ENCODE results near the gene ARHGAP25. TPM values are rescaled to one million over a fixed set of nuclear protein-coding genes. Genes with fewer than 3 reads are reported as not detected.

ARHGAP25 gene
- total RNA-seq, 1 donor from 2014 or later = 2.5 TPM

DNA sequence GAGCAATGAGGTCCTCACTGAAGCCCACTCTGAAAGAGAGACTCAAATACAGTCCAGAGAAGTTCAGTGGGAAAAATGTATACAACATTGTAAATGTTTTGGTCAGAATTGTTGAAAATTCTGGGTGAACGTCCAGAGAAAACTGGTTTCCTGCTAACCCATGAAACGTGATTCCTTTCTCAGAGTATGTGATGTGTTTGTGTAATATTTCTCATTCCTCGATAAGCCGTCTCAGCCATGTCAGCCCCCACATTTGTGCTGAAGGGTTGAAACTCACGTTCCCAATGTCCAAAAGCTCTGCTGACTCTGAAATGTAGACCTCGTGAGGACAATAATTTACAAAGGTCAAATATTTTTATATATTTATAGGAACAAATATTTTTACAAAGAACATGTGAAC is 84.9 kb downstream of the ARHGAP25 start:
- Mint-ChIP-seq H3K27me3 (ENCODE audit: low read depth) (no peaks in the 10 kb centered on the region), H3K4me1 (no peaks in the 10 kb centered on the region), H3K4me3 (no peak overlapping the region), H3K36me3 (ENCODE audit: low read depth) (peaks cover 5% of the 10 kb centered on the region), H3K9me3 (no peaks in the 10 kb centered on the region), H3K27ac (ENCODE audit: unreplicated experiment) (no peak overlapping the region)
- no peak for DNase-seq (ENCODE audit: low read depth, low spot score)
- no peak for TF ChIP-seq CTCF (conservative IDR thresholded peaks at IDR 0.05)

DNA sequence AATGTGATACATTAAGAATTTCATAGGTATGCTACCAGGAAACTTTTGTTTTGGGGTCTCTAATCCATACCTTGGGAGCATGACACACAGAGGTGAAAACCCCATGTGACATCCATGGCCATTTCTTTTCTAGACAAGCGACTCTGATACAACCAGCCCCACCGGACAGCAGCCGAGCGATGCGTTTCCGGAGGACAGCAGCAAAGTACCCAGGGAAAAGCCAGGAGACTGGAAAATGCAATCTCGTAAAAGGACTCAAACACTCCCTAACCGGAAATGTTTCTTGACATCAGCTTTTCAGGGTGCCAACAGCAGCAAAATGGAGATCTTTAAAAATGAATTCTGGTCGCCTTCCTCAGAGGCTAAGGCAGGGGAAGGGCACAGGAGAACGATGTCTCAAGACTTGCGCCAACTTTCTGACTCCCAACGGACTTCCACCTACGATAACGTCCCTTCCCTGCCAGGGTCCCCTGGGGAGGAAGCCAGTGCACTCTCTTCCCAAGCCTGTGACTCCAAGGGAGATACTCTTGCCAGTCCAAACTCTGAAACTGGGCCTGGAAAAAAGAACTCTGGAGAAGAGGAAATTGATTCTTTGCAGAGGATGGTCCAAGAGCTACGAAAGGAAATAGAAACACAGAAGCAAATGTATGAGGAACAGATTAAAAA is 87.7 kb downstream of the ARHGAP25 start:
- H3K4me3 Mint-ChIP-seq = no peak overlapping the region
- H3K9me3 Mint-ChIP-seq = no peaks in the 10 kb centered on the region
- DNase-seq (ENCODE audit: low read depth, low spot score) = no peak
- H3K4me1 Mint-ChIP-seq = no peaks in the 10 kb centered on the region
- TF ChIP-seq CTCF (conservative IDR thresholded peaks at IDR 0.05) = no peak
- no peaks in the 10 kb centered on the region for H3K27me3 Mint-ChIP-seq (ENCODE audit: low read depth)
- H3K36me3 Mint-ChIP-seq (ENCODE audit: low read depth) = peaks cover 5% of the 10 kb centered on the region
- H3K27ac Mint-ChIP-seq (ENCODE audit: unreplicated experiment) = no peak overlapping the region

DNA sequence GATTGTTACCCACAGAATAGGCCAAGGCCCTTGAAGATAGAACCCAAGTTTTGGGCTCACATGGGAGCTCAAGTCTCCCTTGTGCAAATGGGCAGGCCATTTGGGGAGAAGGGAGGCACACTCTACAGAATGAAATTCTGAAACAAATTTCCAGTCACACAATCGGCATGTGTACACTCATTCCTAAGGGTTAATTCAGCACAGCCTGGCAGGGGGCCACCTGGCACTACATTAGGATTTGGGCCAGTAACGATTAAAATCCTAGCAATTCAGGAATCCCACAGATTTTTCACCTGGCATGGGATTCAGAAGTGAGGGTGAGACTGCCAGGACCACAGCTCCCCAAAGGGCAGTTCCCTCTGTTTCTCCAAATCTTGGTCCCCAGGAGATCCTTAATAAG is 90.2 kb downstream of the ARHGAP25 start:
- no peaks in the 10 kb centered on the region for H3K27me3 Mint-ChIP-seq (ENCODE audit: low read depth)
- no peak for DNase-seq (ENCODE audit: low read depth, low spot score)
- H3K27ac Mint-ChIP-seq (ENCODE audit: unreplicated experiment) = no peak overlapping the region
- H3K9me3 Mint-ChIP-seq = no peaks in the 10 kb centered on the region
- H3K4me1 Mint-ChIP-seq = peaks cover 11% of the 10 kb centered on the region
- no peak for TF ChIP-seq CTCF (conservative IDR thresholded peaks at IDR 0.05)
- peaks cover 5% of the 10 kb centered on the region for H3K36me3 Mint-ChIP-seq (ENCODE audit: low read depth)
- H3K4me3 Mint-ChIP-seq = no peak overlapping the region

DNA sequence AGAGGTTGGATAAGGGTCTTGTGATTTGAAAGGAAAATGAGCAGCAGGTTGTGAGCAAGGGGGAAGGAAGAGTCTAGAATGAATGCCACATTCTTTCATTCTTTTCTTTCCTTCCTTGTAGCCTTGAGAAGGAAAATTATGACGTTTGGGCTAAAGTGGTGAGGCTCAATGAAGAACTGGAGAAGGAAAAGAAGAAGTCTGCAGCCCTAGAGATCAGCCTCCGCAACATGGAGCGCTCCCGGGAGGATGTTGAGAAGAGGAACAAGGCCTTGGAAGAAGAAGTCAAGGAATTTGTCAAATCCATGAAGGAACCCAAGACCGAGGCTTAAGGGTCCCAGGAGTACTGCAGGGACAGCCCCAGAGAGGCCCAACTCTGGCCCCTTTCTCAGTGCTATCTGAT is 91.3 kb downstream of the ARHGAP25 start:
- Mint-ChIP-seq H3K36me3 (ENCODE audit: low read depth) (peaks cover 5% of the 10 kb centered on the region), H3K27me3 (ENCODE audit: low read depth) (no peaks in the 10 kb centered on the region), H3K9me3 (no peaks in the 10 kb centered on the region), H3K4me3 (no peak overlapping the region), H3K27ac (ENCODE audit: unreplicated experiment) (no peak overlapping the region), H3K4me1 (peaks cover 11% of the 10 kb centered on the region)
- DNase-seq (ENCODE audit: low read depth, low spot score) = no peak
- no peak for TF ChIP-seq CTCF (conservative IDR thresholded peaks at IDR 0.05)

DNA sequence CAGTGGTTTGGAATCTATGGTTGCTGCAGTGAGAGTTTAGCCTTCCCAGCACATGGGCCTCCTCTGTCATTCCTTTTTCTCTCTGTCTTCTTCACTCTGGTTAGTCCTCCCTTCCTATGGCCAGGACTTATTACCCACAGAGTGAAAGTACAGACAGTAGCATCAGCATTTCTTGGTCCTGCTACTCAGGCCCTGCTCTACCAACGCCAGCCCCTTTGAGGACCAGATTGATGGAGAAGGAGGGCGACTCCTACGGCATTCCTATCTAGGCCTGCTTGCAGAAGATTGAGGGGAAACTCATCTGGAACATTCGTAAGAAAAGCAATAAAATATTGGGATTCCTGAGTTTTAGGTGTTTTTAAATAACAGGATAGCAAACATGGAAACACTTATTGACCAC is 93.1 kb downstream of the ARHGAP25 start:
- no peaks in the 10 kb centered on the region for H3K9me3 Mint-ChIP-seq
- no peak for DNase-seq (ENCODE audit: low read depth, low spot score)
- H3K27me3 Mint-ChIP-seq (ENCODE audit: low read depth) = no peaks in the 10 kb centered on the region
- H3K27ac Mint-ChIP-seq (ENCODE audit: unreplicated experiment) = no peak overlapping the region
- peaks cover 5% of the 10 kb centered on the region for H3K36me3 Mint-ChIP-seq (ENCODE audit: low read depth)
- H3K4me3 Mint-ChIP-seq = no peak overlapping the region
- TF ChIP-seq CTCF (conservative IDR thresholded peaks at IDR 0.05) = no peak
- H3K4me1 Mint-ChIP-seq = peaks cover 20% of the 10 kb centered on the region

Measured in neural crest cell (in vitro differentiated cells).